GM12875 (cell line): ENCODE results near the gene FAM20C.

Experiments
- H3K4me3 ChIP-seq: one replicate; pipeline ENCODE4 v1.5.1; 2011; ENCODE audit warnings: low read depth, low read length, control low read depth
- CTCF ChIP-seq: IDR thresholded peaks from 2 replicates; pipeline ENCODE4 v1.5.1; 2011; ENCODE audit warnings: low read depth, mild to moderate bottlenecking, control low read depth, inconsistent platforms, low read length, moderate library complexity, borderline replicate concordance; ENCODE audit not compliant: insufficient read depth

FAM20C gene

GRCh38 chr7:270351-270983 lies 78.1 kb downstream of the FAM20C start:
- no peak overlapping the region for H3K4me3 ChIP-seq
- TF ChIP-seq CTCF: no peak

- H3K4me3 ChIP-seq: no peak overlapping the region
- no peak for TF ChIP-seq CTCF
These were observed 79.1 kb downstream of the FAM20C start for GRCh38 chr7:271266-272107.

GRCh38 chr7:272108-272615 lies 79.8 kb downstream of the FAM20C start:
- H3K4me3 ChIP-seq: no peak overlapping the region
- no peak for TF ChIP-seq CTCF

GRCh38 chr7:272631-273030 lies 80.3 kb downstream of the FAM20C start:
- TF ChIP-seq CTCF: no peak
- no peak overlapping the region for H3K4me3 ChIP-seq

- H3K4me3 ChIP-seq: no peak overlapping the region
- TF ChIP-seq CTCF: no peak
These were observed 81.0 kb downstream of the FAM20C start for GRCh38 chr7:273327-273726.

- no peak for TF ChIP-seq CTCF
- no peak overlapping the region for H3K4me3 ChIP-seq
These were observed 81.9 kb downstream of the FAM20C start for GRCh38 chr7:274266-274665.
